Transverse colon (tissue), 4 donors: ENCODE results near the gene ZYX.

Experiments
- CTCF ChIP-seq, 5 experiments: fragments of 200-600 bp in 3 of 5; fragments of 450-650 bp in 2 of 5; sonication (generic) in 3 of 5; IDR thresholded peaks; 1 replicate in 2 of 5; 2 replicates in 3 of 5; pipeline ENCODE4 v1.5.1; 2016 to 2017; ENCODE audit warnings: antibody characterized with exemption in 5 of 5, inconsistent platforms in 3 of 5, mild to moderate bottlenecking in 2 of 5, moderate library complexity in 1 of 5
- EP300 ChIP-seq: sonication (generic); formaldehyde crosslinking; IDR thresholded peaks from one replicate; pipeline ENCODE4 v1.6.1; 2017; ENCODE audit warnings: antibody characterized with exemption, low read depth
- POLR2AphosphoS5 ChIP-seq, 3 donors: sonication (generic); formaldehyde crosslinking; IDR thresholded peaks; one replicate each; pipeline ENCODE4 v1.6.1; 2016; ENCODE audit warnings: antibody characterized with exemption in 3 of 3

- TF ChIP-seq CTCF (IDR thresholded peaks at IDR 0.05), result no peak
- TF ChIP-seq EP300, result no peak
- no peak for TF ChIP-seq POLR2AphosphoS5 (IDR thresholded peaks at IDR 0.05)
Observed at GRCh38 chr7:143439866-143440265, 58.7 kb downstream of the ZYX start.
